CD4-positive, alpha-beta memory T cell (primary cell): Measurements from ENCODE around the gene FOXN3. TPM values are rescaled to one million over a fixed set of nuclear protein-coding genes. Genes with fewer than 3 reads are reported as not detected.

Experiments used
- CTCF ChIA-PET: fragments of 350-600 bp; sonication (Branson Sonifier 250); formaldehyde crosslinking; loops from one replicate; lab custom pipeline; 2021; ENCODE audit warnings: inconsistent platforms; ENCODE audit not compliant: partially characterized antibody; lab: Charles Lee
- POLR2A ChIA-PET: fragments of 350-600 bp; sonication (Branson Sonifier 250); formaldehyde crosslinking; loops from one replicate; lab custom pipeline; 2021; ENCODE audit not compliant: partially characterized antibody; lab: Charles Lee
- DNase-seq, 5 donors: peaks; one replicate each; pipeline versions ENCODE4 v3.0.0 to v3.0.0-alpha.2; 2020 to 2022; ENCODE audit warnings: mixed read lengths in 1 of 5
- H3K27ac ChIP-seq: one replicate; pipeline ENCODE4 v1.7.0; 2013; ENCODE audit warnings: low read depth, low read length
- H3K27me3 ChIP-seq: 2 replicates; pipeline ENCODE4 v1.7.0; 2013; ENCODE audit warnings: mild to moderate bottlenecking, low read length, moderate library complexity; ENCODE audit not compliant: insufficient read depth
- H3K36me3 ChIP-seq: 2 replicates; pipeline ENCODE4 v1.7.0; 2013; ENCODE audit warnings: mild to moderate bottlenecking, low read length, moderate library complexity; ENCODE audit not compliant: insufficient read depth
- H3K4me1 ChIP-seq: 2 replicates; pipeline ENCODE4 v1.7.0; 2013; ENCODE audit warnings: mild to moderate bottlenecking, low read length, moderate library complexity; ENCODE audit not compliant: insufficient read depth
- H3K4me3 ChIP-seq, 2 donors: one replicate each; pipeline ENCODE4 v1.7.0; 2013; ENCODE audit warnings: low read length in 2 of 2, mild to moderate bottlenecking in 1 of 2
- H3K9me3 ChIP-seq, 2 donors: one replicate each; pipeline ENCODE4 v1.7.0; 2013; ENCODE audit warnings: low read length in 2 of 2, control low read depth in 1 of 2; ENCODE audit not compliant: control insufficient read depth in 1 of 2
- H3K27ac Mint-ChIP-seq, 7 donors: one replicate each; pipeline ENCODE4 v1.8.0; 2020 to 2021; ENCODE audit warnings: mixed read lengths in 7 of 7, mild to moderate bottlenecking in 6 of 7, inconsistent platforms in 3 of 7, moderate library complexity in 3 of 7
- H3K27me3 Mint-ChIP-seq, 2 donors: one replicate each; pipeline ENCODE4 v1.8.0; 2020 to 2021; ENCODE audit warnings: mixed read lengths in 2 of 2
- H3K36me3 Mint-ChIP-seq, 2 donors: one replicate each; pipeline ENCODE4 v1.8.0; 2020 to 2021; ENCODE audit warnings: mixed read lengths in 2 of 2, inconsistent platforms in 1 of 2, mild to moderate bottlenecking in 1 of 2
- H3K4me1 Mint-ChIP-seq, 4 donors: one replicate each; pipeline ENCODE4 v1.8.0; 2020 to 2021; ENCODE audit warnings: mixed read lengths in 4 of 4, mild to moderate bottlenecking in 1 of 4
- H3K4me3 Mint-ChIP-seq, 8 donors: one replicate each; pipeline ENCODE4 v1.8.0; 2020 to 2021; ENCODE audit warnings: mixed read lengths in 8 of 8, mild to moderate bottlenecking in 7 of 8, moderate library complexity in 6 of 8, inconsistent platforms in 3 of 8
- H3K9me3 Mint-ChIP-seq, 8 donors: one replicate each; pipeline ENCODE4 v1.8.0; 2020 to 2021; ENCODE audit warnings: mixed read lengths in 8 of 8, mild to moderate bottlenecking in 5 of 8, inconsistent platforms in 3 of 8, moderate library complexity in 1 of 8
- intact Hi-C: fragments of 100-400 bp; cut with micrococcal nuclease; formaldehyde crosslinking; loops from one replicate; pipeline ENCODE4 v1.15.1; 2023
- polyA plus RNA-seq, 2 donors: library from polyadenylated mRNA; unstranded; fragments of 300-500 nt; fragmentation: Illumina TruSeq; gene quantifications; one replicate each; pipeline ENCODE4 v1.2.3, GENCODE V29; 2021
- total RNA-seq, 2 experiments: library from RNA; stranded (reverse); gene quantifications; one replicate each; pipeline ENCODE4 v1.2.3, GENCODE V29; 2021

FOXN3 gene
- total and polyA plus RNA-seq, 4 experiments from 2014 or later = 92.6 to 111 (median 106) TPM

DNA sequence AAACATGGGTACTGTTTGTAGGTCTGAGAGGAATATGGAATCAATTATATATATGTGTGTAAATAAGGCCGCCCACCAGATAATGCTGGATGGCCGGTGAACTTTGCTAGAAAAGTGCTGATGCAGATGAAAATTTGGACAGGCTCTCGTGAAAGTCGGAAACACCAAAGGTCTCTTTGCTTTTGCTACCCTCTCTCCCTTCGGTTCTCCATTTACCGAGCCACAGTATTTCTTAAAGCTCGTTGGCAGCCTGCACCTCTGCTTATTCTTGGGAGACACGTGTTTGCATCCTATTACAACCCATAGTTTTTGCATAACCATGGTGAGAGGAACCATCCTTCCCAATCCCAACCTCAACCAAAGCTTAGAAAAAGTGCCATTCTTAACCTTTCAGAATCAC lies 109.6 kb downstream of the FOXN3 start:
- H3K9me3 ChIP-seq = no peaks in the 10 kb centered on the region
- H3K27ac ChIP-seq = no peak overlapping the region
- H3K4me1 ChIP-seq = peaks cover 11% of the 10 kb centered on the region
- ChIA-PET POLR2A (no interaction called here), CTCF (no interaction called here)
- no peaks in the 10 kb centered on the region for H3K27me3 ChIP-seq
- H3K36me3 ChIP-seq = no peaks in the 10 kb centered on the region
- Mint-ChIP-seq H3K9me3 (peaks cover 0 to 2% (median 0%) of the 10 kb centered on the region in 8 donors), H3K27ac (no peak overlapping the region), H3K36me3 (peaks cover 18 to 26% of the 10 kb centered on the region in 2 donors), H3K4me3 (no peak overlapping the region), H3K4me1 (peaks cover 33 to 62% (median 48%) of the 10 kb centered on the region in 4 donors), H3K27me3 (no peaks in the 10 kb centered on the region)
- intact Hi-C loops = no loop called here
- H3K4me3 ChIP-seq = no peak overlapping the region
- no peak for DNase-seq

DNA sequence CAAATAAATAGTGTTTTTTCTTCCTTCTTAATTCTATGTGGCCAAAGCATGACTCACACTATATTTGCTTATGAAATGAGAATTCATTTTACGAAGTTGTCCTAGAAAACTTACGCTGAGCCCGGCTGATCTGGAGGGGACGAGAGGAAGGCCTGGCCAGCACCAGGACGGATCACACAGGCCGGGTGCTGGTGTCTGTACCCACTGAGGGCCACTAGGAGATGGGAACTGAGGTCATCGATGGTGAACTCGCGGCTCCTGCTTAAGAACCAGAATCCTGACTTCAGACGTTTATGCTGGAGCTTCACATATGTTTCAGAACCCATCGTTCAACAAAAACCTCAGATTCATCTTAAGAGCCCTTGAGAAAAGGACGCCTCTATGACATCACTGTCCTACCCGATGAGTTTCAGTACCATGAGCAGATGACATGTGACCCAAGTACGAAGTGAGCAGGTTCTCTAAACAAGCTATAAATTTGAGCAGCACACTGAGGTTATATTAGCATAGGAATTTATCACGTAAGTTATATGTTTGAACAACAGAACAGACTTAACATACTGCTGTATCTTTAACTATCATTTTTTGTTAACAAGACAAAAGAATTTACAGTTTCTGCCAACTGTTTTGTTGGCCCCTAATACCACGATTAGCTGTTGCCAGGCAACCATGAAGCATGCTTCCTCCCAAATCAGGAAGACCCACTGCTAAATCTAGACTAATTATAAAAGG lies 111.9 kb downstream of the FOXN3 start:
- H3K36me3 ChIP-seq = no peaks in the 10 kb centered on the region
- ChIA-PET POLR2A (interaction anchor here (0.7 kb wide), 1 partner anchor 264 kb away, joined by 3 read pairs; no protein-coding TSS in a partner anchor), CTCF (interaction anchor here (0.7 kb wide), 1 partner anchor 34 kb away, joined by 3 read pairs; no protein-coding TSS in a partner anchor)
- Mint-ChIP-seq H3K36me3 (peaks cover 28 to 35% of the 10 kb centered on the region in 2 donors), H3K27ac (peak overlapping the region in 3 of 7 donors; percentile 50 to 79 (median 57)), H3K4me1 (peaks cover 37 to 64% (median 47%) of the 10 kb centered on the region in 4 donors), H3K27me3 (no peaks in the 10 kb centered on the region), H3K4me3 (peak overlapping the region in 1 of 8 donors; percentile 32), H3K9me3 (peaks cover 0 to 2% (median 0%) of the 10 kb centered on the region in 8 donors)
- no peaks in the 10 kb centered on the region for H3K9me3 ChIP-seq
- no peak overlapping the region for H3K27ac ChIP-seq
- H3K27me3 ChIP-seq = no peaks in the 10 kb centered on the region
- intact Hi-C loops = no loop called here
- DNase-seq = no peak
- no peak overlapping the region for H3K4me3 ChIP-seq
- H3K4me1 ChIP-seq = peaks cover 11% of the 10 kb centered on the region

DNA sequence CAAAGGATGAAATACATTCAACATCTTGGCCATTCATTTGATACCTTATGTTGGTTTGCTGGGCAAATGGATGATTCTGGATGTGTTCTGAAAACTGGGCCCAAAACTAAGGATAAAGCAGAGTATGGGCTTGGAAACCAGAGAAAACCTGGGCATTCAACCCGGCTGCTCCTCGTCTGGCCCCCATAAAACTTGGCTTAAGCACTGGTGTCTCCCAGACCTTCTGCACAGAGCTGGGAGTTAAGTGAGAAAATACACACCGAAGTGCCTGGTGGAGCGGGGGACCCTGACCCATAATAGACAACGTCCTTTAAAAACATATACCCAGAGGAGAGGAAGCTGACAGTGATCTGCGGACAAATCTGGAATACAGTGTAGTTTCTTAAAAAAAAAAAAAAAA lies 112.5 kb downstream of the FOXN3 start:
- Histone ChIP-seq H3K9me3 (no peaks in the 10 kb centered on the region), H3K27me3 (no peaks in the 10 kb centered on the region), H3K4me1 (peaks cover 11% of the 10 kb centered on the region), H3K4me3 (no peak overlapping the region), H3K27ac (no peak overlapping the region), H3K36me3 (no peaks in the 10 kb centered on the region)
- Mint-ChIP-seq H3K4me3 (peak overlapping the region in 1 of 8 donors; percentile 50), H3K9me3 (peaks cover 0 to 2% (median 0%) of the 10 kb centered on the region in 8 donors), H3K36me3 (peaks cover 34 to 37% of the 10 kb centered on the region in 2 donors), H3K27ac (peak overlapping the region in 4 of 7 donors; percentile 10 to 81 (median 62)), H3K4me1 (peaks cover 41 to 59% (median 48%) of the 10 kb centered on the region in 4 donors), H3K27me3 (no peaks in the 10 kb centered on the region)
- ChIA-PET POLR2A (no interaction called here), CTCF (interaction anchor here (0.7 kb wide), 1 partner anchor 34 kb away, joined by 3 read pairs; no protein-coding TSS in a partner anchor)
- no peak for DNase-seq
- intact Hi-C loops = no loop called here

DNA sequence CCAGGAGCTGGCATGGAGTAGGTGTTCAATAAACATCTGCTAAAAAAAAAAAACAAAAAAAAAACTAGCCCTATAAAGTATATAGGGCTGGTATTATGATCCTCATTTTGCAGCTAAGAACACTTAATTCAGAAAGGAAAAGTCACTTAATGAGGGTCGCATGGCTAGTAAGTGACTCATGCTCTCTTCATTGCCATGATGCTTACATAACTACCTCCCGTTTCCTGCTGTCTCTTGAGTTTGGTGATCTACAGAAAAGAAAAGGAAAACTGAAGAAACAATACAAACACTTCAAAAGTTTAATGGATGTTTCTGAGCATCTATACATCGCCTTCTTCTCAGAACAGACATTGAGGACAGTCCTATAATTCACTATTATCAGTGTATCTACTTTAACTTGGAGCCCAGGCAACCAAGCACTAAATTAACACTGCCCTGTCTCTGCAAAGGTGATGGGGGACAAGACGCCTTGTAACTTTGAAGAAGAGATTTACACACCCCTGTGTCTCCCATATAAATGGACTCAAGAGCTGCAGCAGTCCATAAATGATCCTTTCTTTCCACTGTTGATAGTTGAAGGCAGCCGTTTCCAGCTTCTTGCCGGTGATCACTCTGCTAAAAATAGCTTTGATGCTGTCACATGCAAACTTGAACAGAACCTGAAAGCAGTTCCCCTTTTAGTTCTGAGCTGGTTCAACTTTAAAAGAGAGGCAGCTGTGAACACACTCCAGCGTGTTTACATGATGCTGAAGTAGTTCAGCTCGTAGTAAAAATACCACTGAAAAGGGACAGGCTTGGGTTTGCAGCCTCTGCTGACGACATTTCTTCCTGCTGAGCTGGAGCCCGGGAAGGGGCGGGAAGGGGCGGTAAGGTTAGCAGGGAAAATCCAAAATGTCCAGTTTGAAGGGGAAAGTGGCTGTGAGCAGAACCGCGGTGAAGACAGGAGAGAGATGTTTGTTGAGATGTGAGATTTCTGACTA lies 113.3 kb downstream of the FOXN3 start:
- Histone ChIP-seq H3K9me3 (no peaks in the 10 kb centered on the region), H3K27me3 (no peaks in the 10 kb centered on the region), H3K4me1 (peaks cover 11% of the 10 kb centered on the region), H3K36me3 (no peaks in the 10 kb centered on the region), H3K4me3 (no peak overlapping the region), H3K27ac (no peak overlapping the region)
- intact Hi-C loops = no loop called here
- H3K4me3 Mint-ChIP-seq = peak overlapping the region in 3 of 8 donors; percentile 7 to 50 (median 46)
- DNase-seq = no peak
- peaks cover 0 to 2% (median 0%) of the 10 kb centered on the region in 8 donors for H3K9me3 Mint-ChIP-seq
- H3K27ac Mint-ChIP-seq = peak overlapping the region; percentile 3 to 81 (median 44)
- no peaks in the 10 kb centered on the region for H3K27me3 Mint-ChIP-seq
- peaks cover 41 to 67% (median 49%) of the 10 kb centered on the region in 4 donors for H3K4me1 Mint-ChIP-seq
- ChIA-PET CTCF (no interaction called here), POLR2A (no interaction called here)
- peaks cover 37% of the 10 kb centered on the region in 2 donors for H3K36me3 Mint-ChIP-seq

DNA sequence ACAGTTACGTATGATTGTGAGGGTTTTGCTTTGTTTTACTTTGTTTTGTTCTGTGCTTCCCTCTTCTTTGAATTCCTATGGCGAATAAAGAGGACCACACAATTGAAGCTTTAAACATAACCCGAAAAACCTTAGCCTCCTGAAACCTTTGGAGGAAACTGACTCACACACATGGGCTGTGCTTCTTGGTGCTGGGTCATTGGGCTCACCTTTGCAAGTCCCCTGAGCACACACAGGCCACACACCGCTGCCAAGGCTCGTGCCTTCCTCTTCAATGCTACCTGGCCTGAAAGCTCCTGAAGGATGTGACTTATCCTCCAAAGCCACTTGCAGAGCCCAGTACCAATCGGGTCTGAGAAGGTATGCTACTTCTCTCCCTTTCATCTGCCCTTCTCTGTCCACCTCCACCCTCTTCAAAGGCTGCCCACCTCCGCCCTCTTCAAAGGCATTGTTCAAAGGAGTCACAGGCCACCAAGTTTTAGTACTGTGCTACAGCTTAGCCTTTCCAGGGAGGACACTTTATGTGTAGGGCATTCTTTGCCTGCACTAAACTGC lies 114.6 kb downstream of the FOXN3 start:
- Histone ChIP-seq H3K9me3 (no peaks in the 10 kb centered on the region), H3K4me3 (no peak overlapping the region), H3K27ac (no peak overlapping the region), H3K36me3 (no peaks in the 10 kb centered on the region), H3K4me1 (peaks cover 11% of the 10 kb centered on the region), H3K27me3 (no peaks in the 10 kb centered on the region)
- Mint-ChIP-seq H3K27ac (no peak overlapping the region), H3K4me1 (peaks cover 33 to 55% (median 40%) of the 10 kb centered on the region in 4 donors), H3K4me3 (no peak overlapping the region), H3K27me3 (no peaks in the 10 kb centered on the region), H3K36me3 (peaks cover 32 to 36% of the 10 kb centered on the region in 2 donors), H3K9me3 (peaks cover 0 to 2% (median 0%) of the 10 kb centered on the region in 8 donors)
- intact Hi-C loops = no loop called here
- CTCF ChIA-PET = no interaction called here
- DNase-seq = no peak
- POLR2A ChIA-PET = no interaction called here

DNA sequence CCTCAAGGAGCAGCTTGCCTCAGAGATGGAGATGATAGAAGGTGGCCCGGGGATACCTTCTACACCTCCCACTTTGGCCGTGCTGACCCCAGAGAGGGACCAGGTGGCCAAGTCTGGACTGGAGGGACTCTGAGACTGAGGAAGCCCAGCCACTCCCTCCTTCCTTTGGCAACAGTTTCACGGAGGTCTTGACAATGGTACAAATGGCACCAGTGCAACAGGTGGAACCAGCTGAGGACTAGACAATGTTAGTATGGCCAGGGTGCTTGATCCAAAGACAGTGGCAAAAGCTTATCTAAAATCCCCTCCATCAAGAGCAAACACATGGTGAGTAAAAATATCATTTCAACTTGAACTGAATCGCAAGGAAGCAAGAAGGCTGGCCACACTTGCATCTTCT lies 117.4 kb downstream of the FOXN3 start:
- H3K36me3 ChIP-seq = no peaks in the 10 kb centered on the region
- no peak overlapping the region for H3K4me3 ChIP-seq
- CTCF ChIA-PET = no interaction called here
- H3K27ac Mint-ChIP-seq = no peak overlapping the region
- H3K27me3 ChIP-seq = no peaks in the 10 kb centered on the region
- H3K4me1 ChIP-seq = no peaks in the 10 kb centered on the region
- peaks cover 21 to 38% (median 27%) of the 10 kb centered on the region in 4 donors for H3K4me1 Mint-ChIP-seq
- DNase-seq = no peak
- H3K9me3 Mint-ChIP-seq = peaks cover 0 to 4% (median 0%) of the 10 kb centered on the region in 8 donors
- intact Hi-C loops = no loop called here
- H3K27ac ChIP-seq = no peak overlapping the region
- H3K4me3 Mint-ChIP-seq = peak overlapping the region in 2 of 8 donors; percentile 2 to 26
- POLR2A ChIA-PET = no interaction called here
- H3K9me3 ChIP-seq = no peaks in the 10 kb centered on the region
- H3K36me3 Mint-ChIP-seq = peaks cover 36 to 41% of the 10 kb centered on the region in 2 donors
- H3K27me3 Mint-ChIP-seq = no peaks in the 10 kb centered on the region
